Hepatocyte (in vitro differentiated cells): ENCODE data around the gene POLR1B.

Source experiments
- EZH2 ChIP-seq: fragments of 200-600 bp; sonication (generic); IDR thresholded peaks from 2 replicates; pipeline ENCODE4 v1.6.1; 2016; ENCODE audit warnings: antibody characterized with exemption, mild to moderate bottlenecking, borderline replicate concordance
- EZH2phosphoT487 ChIP-seq: fragments of 200-600 bp; sonication (generic); IDR thresholded peaks from one replicate; pipeline ENCODE4 v1.6.1; 2018; ENCODE audit warnings: antibody characterized with exemption, mild to moderate bottlenecking, low read depth, moderate library complexity; ENCODE audit not compliant: unreplicated experiment, severe bottlenecking
- TF ChIP-seq, protein P1 (sequence below): fragments of 200-600 bp; sonication (generic); IDR thresholded peaks from 2 replicates; pipeline ENCODE4 v1.5.1; 2016; ENCODE audit warnings: antibody characterized with exemption, mild to moderate bottlenecking; ENCODE audit not compliant: poor library complexity

DNA sequence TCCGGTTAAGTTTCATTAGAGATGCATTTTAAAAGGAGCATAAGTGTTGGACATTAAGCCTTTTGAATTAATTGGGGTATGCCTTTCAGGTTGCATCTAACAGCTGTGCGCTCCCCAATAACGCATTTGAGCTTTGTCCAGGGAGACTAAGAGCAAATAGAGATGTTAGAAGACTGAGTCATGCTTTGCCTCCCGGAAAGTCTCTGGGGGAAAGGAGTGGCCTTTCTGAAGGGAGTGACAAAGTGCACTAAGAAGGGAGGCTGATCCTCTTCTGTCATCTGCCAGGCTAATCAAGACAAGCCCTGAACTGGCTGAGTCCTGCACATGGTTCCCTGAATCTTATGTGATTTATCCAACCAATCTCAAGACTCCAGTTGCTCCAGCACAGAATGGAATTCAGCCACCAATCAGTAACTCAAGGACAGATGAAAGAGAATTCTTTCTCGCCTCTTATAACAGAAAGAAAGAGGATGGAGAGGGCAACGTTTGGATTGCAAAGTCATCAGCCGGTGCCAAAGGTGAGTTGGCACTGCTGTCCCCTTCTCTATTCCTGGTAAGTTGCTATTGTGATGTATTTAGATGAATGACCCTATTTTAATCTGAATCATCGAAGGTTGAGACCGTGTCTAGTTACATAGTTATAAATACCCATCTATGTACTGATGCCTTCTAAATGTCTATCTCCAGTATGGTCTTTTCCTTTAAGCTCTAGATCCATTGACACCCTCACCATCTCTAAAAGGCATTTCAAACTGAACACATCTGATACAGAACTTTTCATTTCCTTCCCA, 48.2 kb upstream of the POLR1B start:
- TF ChIP-seq EZH2phosphoT487 (no peak), EZH2 (no peak)
- TF ChIP-seq, protein P1, sequence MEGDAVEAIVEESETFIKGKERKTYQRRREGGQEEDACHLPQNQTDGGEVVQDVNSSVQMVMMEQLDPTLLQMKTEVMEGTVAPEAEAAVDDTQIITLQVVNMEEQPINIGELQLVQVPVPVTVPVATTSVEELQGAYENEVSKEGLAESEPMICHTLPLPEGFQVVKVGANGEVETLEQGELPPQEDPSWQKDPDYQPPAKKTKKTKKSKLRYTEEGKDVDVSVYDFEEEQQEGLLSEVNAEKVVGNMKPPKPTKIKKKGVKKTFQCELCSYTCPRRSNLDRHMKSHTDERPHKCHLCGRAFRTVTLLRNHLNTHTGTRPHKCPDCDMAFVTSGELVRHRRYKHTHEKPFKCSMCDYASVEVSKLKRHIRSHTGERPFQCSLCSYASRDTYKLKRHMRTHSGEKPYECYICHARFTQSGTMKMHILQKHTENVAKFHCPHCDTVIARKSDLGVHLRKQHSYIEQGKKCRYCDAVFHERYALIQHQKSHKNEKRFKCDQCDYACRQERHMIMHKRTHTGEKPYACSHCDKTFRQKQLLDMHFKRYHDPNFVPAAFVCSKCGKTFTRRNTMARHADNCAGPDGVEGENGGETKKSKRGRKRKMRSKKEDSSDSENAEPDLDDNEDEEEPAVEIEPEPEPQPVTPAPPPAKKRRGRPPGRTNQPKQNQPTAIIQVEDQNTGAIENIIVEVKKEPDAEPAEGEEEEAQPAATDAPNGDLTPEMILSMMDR: no peak
